Naive thymus-derived CD4-positive, alpha-beta T cell (primary cell): Measurements from ENCODE around the gene TECTB. TPM values are rescaled to one million over a fixed set of nuclear protein-coding genes. Genes with fewer than 3 reads are reported as not detected.
"Not testable (repeated sequence)": the region's sequence is repeated elsewhere in the genome, so short reads cannot be mapped to it uniquely, and the experiment has no call there.

Experiments used
- ATAC-seq: fragments of 150-1000 bp; cut with Tn5 transposase; 2 replicates; pipeline ENCODE4 v1.10.0; 2021; ENCODE audit warnings: mild to moderate bottlenecking, moderate library complexity
- CTCF ChIA-PET: fragments of 350-600 bp; sonication (Branson Sonifier 250); formaldehyde crosslinking; loops from one replicate; lab custom pipeline; 2021; ENCODE audit warnings: antibody characterized with exemption; lab: Charles Lee
- POLR2A ChIA-PET: fragments of 350-600 bp; sonication (Branson Sonifier 250); formaldehyde crosslinking; loops from one replicate; lab custom pipeline; 2021; ENCODE audit warnings: antibody characterized with exemption, inconsistent platforms; lab: Charles Lee
- DNase-seq, 9 donors: peaks; one replicate each; pipeline versions ENCODE4 v3.0.0 to v3.0.0-alpha.2; 2020 to 2022; ENCODE audit warnings: mixed read lengths in 1 of 9
- H3K27ac ChIP-seq: one replicate; pipeline ENCODE4 v1.7.0; 2013; ENCODE audit warnings: mild to moderate bottlenecking, low read depth, low read length, moderate library complexity
- H3K27me3 ChIP-seq, 2 donors: one replicate each; pipeline ENCODE4 v1.7.0; 2013; ENCODE audit warnings: low read length in 2 of 2, mild to moderate bottlenecking in 2 of 2, moderate library complexity in 2 of 2; ENCODE audit not compliant: control insufficient read depth in 2 of 2, insufficient read depth in 2 of 2
- H3K36me3 ChIP-seq, 3 experiments: 1 replicate in 2 of 3; 2 replicates in 1 of 3; pipeline ENCODE4 v1.7.0; 2013; ENCODE audit warnings: low read length in 3 of 3, mild to moderate bottlenecking in 3 of 3, moderate library complexity in 1 of 3; ENCODE audit not compliant: insufficient read depth in 3 of 3, control insufficient read depth in 2 of 3
- H3K4me1 ChIP-seq, 2 donors: one replicate each; pipeline ENCODE4 v1.7.0; 2013; ENCODE audit warnings: low read length in 2 of 2, mild to moderate bottlenecking in 2 of 2, moderate library complexity in 1 of 2; ENCODE audit not compliant: control insufficient read depth in 2 of 2, insufficient read depth in 2 of 2
- H3K4me3 ChIP-seq: 2 replicates; pipeline ENCODE4 v1.7.0; 2013; ENCODE audit warnings: mild to moderate bottlenecking, low read length
- H3K9me3 ChIP-seq, 3 experiments: 1 replicate in 2 of 3; 2 replicates in 1 of 3; pipeline ENCODE4 v1.7.0; 2013; ENCODE audit warnings: low read length in 3 of 3; ENCODE audit not compliant: control insufficient read depth in 2 of 3
- H3K27ac Mint-ChIP-seq, 9 donors: one replicate each; pipeline ENCODE4 v1.8.0; 2020 to 2022; ENCODE audit warnings: mixed read lengths in 9 of 9, mild to moderate bottlenecking in 8 of 9, moderate library complexity in 5 of 9, inconsistent platforms in 2 of 9
- H3K27me3 Mint-ChIP-seq, 5 donors: one replicate each; pipeline ENCODE4 v1.8.0; 2021 to 2022; ENCODE audit warnings: mixed read lengths in 5 of 5, mild to moderate bottlenecking in 1 of 5
- H3K36me3 Mint-ChIP-seq, 5 donors: one replicate each; pipeline ENCODE4 v1.8.0; 2020 to 2022; ENCODE audit warnings: mixed read lengths in 5 of 5, mild to moderate bottlenecking in 3 of 5, inconsistent platforms in 1 of 5
- H3K4me1 Mint-ChIP-seq, 7 donors: one replicate each; pipeline ENCODE4 v1.8.0; 2020 to 2022; ENCODE audit warnings: mixed read lengths in 7 of 7, mild to moderate bottlenecking in 3 of 7, inconsistent platforms in 1 of 7
- H3K4me3 Mint-ChIP-seq, 10 donors: one replicate each; pipeline ENCODE4 v1.8.0; 2020 to 2022; ENCODE audit warnings: mild to moderate bottlenecking in 10 of 10, mixed read lengths in 10 of 10, moderate library complexity in 6 of 10, inconsistent platforms in 2 of 10
- H3K9me3 Mint-ChIP-seq, 11 donors: one replicate each; pipeline ENCODE4 v1.8.0; 2020 to 2022; ENCODE audit warnings: mixed read lengths in 11 of 11, mild to moderate bottlenecking in 4 of 11, inconsistent platforms in 1 of 11, moderate library complexity in 1 of 11
- intact Hi-C, 2 donors: fragments of 100-400 bp; cut with micrococcal nuclease; formaldehyde crosslinking; loops; one replicate each; pipeline ENCODE4 v1.15.1; 2023
- polyA plus RNA-seq, 2 donors: library from polyadenylated mRNA; unstranded; fragments of 300-500 nt; fragmentation: Illumina TruSeq; gene quantifications; one replicate each; pipeline ENCODE4 v1.2.3, GENCODE V29; 2021
- total RNA-seq, 6 experiments: library from RNA in 5 of 6; stranded (reverse) in 5 of 6; gene quantifications; 1 replicate in 5 of 6; 2 replicates in 1 of 6; pipeline ENCODE4 v1.2.3 and lab custom pipeline; 2021 to 2026

TECTB gene
- total and polyA plus RNA-seq, 7 experiments from 2014 or later, result not detected

- ChIA-PET CTCF (no interaction called here), POLR2A (interaction anchor here (0.6 kb wide), 1 partner anchor 997 kb away, joined by 3 read pairs; no protein-coding TSS in a partner anchor)
- Histone ChIP-seq H3K4me3 (no peak overlapping the region), H3K27ac (no peak overlapping the region), H3K27me3 (no peaks in the 10 kb centered on the region), H3K9me3 (peaks cover 0 to 15% (median 0%) of the 10 kb centered on the region in 3 experiments), H3K4me1 (no peaks in the 10 kb centered on the region), H3K36me3 (no peaks in the 10 kb centered on the region)
- peaks cover 0 to 33% (median 12%) of the 10 kb centered on the region in 11 donors for H3K9me3 Mint-ChIP-seq
- peaks cover 0 to 20% (median 13%) of the 10 kb centered on the region in 5 donors for H3K27me3 Mint-ChIP-seq
- ATAC-seq (no peak), DNase-seq (no peak)
- no peaks in the 10 kb centered on the region for H3K4me1 Mint-ChIP-seq
- no peak overlapping the region for H3K27ac Mint-ChIP-seq
- intact Hi-C loops, result no loop called here
- H3K36me3 Mint-ChIP-seq, result peaks cover 0 to 9% (median 0%) of the 10 kb centered on the region in 5 donors
- no peak overlapping the region for H3K4me3 Mint-ChIP-seq
These were observed 33.5 kb upstream of the TECTB start for GRCh38 chr10:112249722-112250121.

GRCh38 chr10:112250555-112250954, 32.6 kb upstream of the TECTB start:
- Histone ChIP-seq H3K36me3 (no peaks in the 10 kb centered on the region), H3K4me3 (no peak overlapping the region), H3K27ac (no peak overlapping the region), H3K4me1 (no peaks in the 10 kb centered on the region), H3K9me3 (peaks cover 0 to 15% (median 0%) of the 10 kb centered on the region in 3 experiments), H3K27me3 (no peaks in the 10 kb centered on the region)
- Mint-ChIP-seq H3K36me3 (peaks cover 0 to 9% (median 0%) of the 10 kb centered on the region in 5 donors), H3K4me1 (no peaks in the 10 kb centered on the region), H3K9me3 (peaks cover 0 to 37% (median 12%) of the 10 kb centered on the region in 11 donors), H3K27ac (no peak overlapping the region), H3K27me3 (peaks cover 0 to 14% (median 13%) of the 10 kb centered on the region in 5 donors), H3K4me3 (no peak overlapping the region)
- intact Hi-C loops, result no loop called here
- CTCF ChIA-PET, result no interaction called here
- DNase-seq (no peak), ATAC-seq (no peak)
- POLR2A ChIA-PET, result no interaction called here

GRCh38 chr10:112251238-112251637, 32.0 kb upstream of the TECTB start:
- H3K27ac Mint-ChIP-seq, H3K36me3 Mint-ChIP-seq, H3K27ac ChIP-seq, CTCF ChIA-PET, ATAC-seq, intact Hi-C loops, POLR2A ChIA-PET, H3K4me3 ChIP-seq, H3K36me3 ChIP-seq, H3K27me3 ChIP-seq, H3K4me3 Mint-ChIP-seq, H3K4me1 ChIP-seq, H3K4me1 Mint-ChIP-seq, DNase-seq: not testable (repeated sequence)
- H3K27me3 Mint-ChIP-seq, result peaks cover 0 to 10% (median 9%) of the 10 kb centered on the region in 5 donors
- H3K9me3 ChIP-seq, result peaks cover 0 to 15% (median 0%) of the 10 kb centered on the region in 3 experiments
- peaks cover 0 to 37% (median 12%) of the 10 kb centered on the region in 11 donors for H3K9me3 Mint-ChIP-seq

- Mint-ChIP-seq H3K27me3 (peaks cover 0 to 21% (median 10%) of the 10 kb centered on the region in 5 donors), H3K9me3 (peaks cover 0 to 4% (median 0%) of the 10 kb centered on the region in 11 donors), H3K4me1 (no peaks in the 10 kb centered on the region), H3K36me3 (no peaks in the 10 kb centered on the region), H3K27ac (no peak overlapping the region), H3K4me3 (no peak overlapping the region)
- H3K4me3 ChIP-seq, result no peak overlapping the region
- H3K4me1 ChIP-seq, result no peaks in the 10 kb centered on the region
- intact Hi-C loops, result no loop called here
- ChIA-PET POLR2A (no interaction called here), CTCF (no interaction called here)
- no peaks in the 10 kb centered on the region for H3K9me3 ChIP-seq
- DNase-seq (no peak), ATAC-seq (no peak)
- no peaks in the 10 kb centered on the region for H3K27me3 ChIP-seq
- no peaks in the 10 kb centered on the region for H3K36me3 ChIP-seq
- H3K27ac ChIP-seq, result no peak overlapping the region
These were observed 24.8 kb upstream of the TECTB start for GRCh38 chr10:112258407-112258806.

- Mint-ChIP-seq H3K27me3 (peaks cover 0 to 21% (median 10%) of the 10 kb centered on the region in 5 donors), H3K36me3 (no peaks in the 10 kb centered on the region), H3K4me3 (no peak overlapping the region), H3K4me1 (no peaks in the 10 kb centered on the region), H3K9me3 (peaks cover 0 to 4% (median 0%) of the 10 kb centered on the region in 11 donors), H3K27ac (no peak overlapping the region)
- Histone ChIP-seq H3K4me1 (no peaks in the 10 kb centered on the region), H3K27ac (no peak overlapping the region), H3K36me3 (no peaks in the 10 kb centered on the region), H3K9me3 (no peaks in the 10 kb centered on the region), H3K4me3 (no peak overlapping the region), H3K27me3 (no peaks in the 10 kb centered on the region)
- intact Hi-C loops, result no loop called here
- CTCF ChIA-PET, result no interaction called here
- no peak for ATAC-seq
- DNase-seq, result no peak
- POLR2A ChIA-PET, result no interaction called here
These were observed 23.5 kb upstream of the TECTB start for GRCh38 chr10:112259688-112260087.

GRCh38 chr10:112260831-112261230, 22.4 kb upstream of the TECTB start:
- no peak for ATAC-seq
- Histone ChIP-seq H3K9me3 (no peaks in the 10 kb centered on the region), H3K36me3 (no peaks in the 10 kb centered on the region), H3K27me3 (no peaks in the 10 kb centered on the region), H3K4me1 (no peaks in the 10 kb centered on the region), H3K4me3 (no peak overlapping the region), H3K27ac (no peak overlapping the region)
- Mint-ChIP-seq H3K9me3 (peaks cover 0 to 3% (median 0%) of the 10 kb centered on the region in 11 donors), H3K4me1 (no peaks in the 10 kb centered on the region), H3K27me3 (peaks cover 0 to 20% (median 10%) of the 10 kb centered on the region in 5 donors), H3K27ac (no peak overlapping the region), H3K4me3 (no peak overlapping the region), H3K36me3 (no peaks in the 10 kb centered on the region)
- no peak for DNase-seq
- POLR2A ChIA-PET, result no interaction called here
- CTCF ChIA-PET, result no interaction called here
- intact Hi-C loops, result no loop called here

- no peaks in the 10 kb centered on the region for H3K36me3 ChIP-seq
- no peak overlapping the region for H3K4me3 ChIP-seq
- POLR2A ChIA-PET, result no interaction called here
- CTCF ChIA-PET, result no interaction called here
- ATAC-seq, result no peak
- H3K9me3 Mint-ChIP-seq, result peaks cover 0 to 3% (median 0%) of the 10 kb centered on the region in 11 donors
- DNase-seq, result no peak
- intact Hi-C loops, result no loop called here
- no peaks in the 10 kb centered on the region for H3K27me3 ChIP-seq
- H3K9me3 ChIP-seq, result no peaks in the 10 kb centered on the region
- no peak overlapping the region for H3K27ac ChIP-seq
- no peaks in the 10 kb centered on the region for H3K36me3 Mint-ChIP-seq
- H3K4me1 Mint-ChIP-seq, result no peaks in the 10 kb centered on the region
- H3K27me3 Mint-ChIP-seq, result peaks cover 0 to 20% (median 10%) of the 10 kb centered on the region in 5 donors
- H3K4me3 Mint-ChIP-seq, result no peak overlapping the region
- no peaks in the 10 kb centered on the region for H3K4me1 ChIP-seq
- no peak overlapping the region for H3K27ac Mint-ChIP-seq
These were observed 21.8 kb upstream of the TECTB start for GRCh38 chr10:112261281-112261822.
